Stimulated activated CD4-positive, alpha-beta T cell treated with anti-CD3 and anti-CD28 coated beads, Interleukin-4, amount 100 ng/mL, for 1 hour (primary cell): ENCODE results near the gene REEP1.

Experiments used
- DNase-seq: peaks from one replicate; pipeline ENCODE4 v3.0.0-alpha.2; 2020

REEP1 gene

DNA sequence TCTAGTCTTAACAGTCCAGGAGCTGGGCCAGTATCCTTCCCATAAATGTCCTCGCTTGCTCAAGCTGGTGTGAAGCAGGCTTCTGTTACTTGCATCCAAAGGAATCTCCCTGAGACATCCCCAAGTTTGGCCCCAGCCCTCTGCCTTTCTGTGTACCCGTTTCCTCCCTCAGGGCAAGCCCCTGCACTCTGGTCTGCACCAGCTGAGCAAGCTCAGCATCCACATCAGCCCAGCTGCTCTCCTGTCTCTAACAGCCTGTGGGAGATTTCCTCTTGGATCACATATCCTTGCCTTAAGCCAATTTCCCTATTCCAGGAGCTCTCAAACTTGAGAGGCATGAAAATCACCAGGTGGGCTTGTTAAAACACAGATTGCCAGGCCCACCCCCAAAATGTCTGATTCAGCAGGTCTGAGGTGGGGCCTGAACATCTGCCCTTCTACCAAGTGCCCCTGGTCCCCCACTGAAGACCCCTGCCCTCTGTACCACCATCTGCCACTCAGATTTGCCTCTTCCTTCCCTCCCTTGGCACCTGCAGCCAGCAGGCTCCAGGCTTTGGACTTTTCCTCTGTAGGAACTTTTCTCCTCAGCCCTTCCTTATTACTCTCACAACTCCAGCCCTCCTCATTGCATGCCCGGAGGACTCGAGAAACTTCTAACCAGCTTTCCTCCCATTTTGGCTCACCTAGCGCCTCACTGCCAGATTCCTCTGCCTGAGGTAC, 32.1 kb downstream of the REEP1 start:
- DNase-seq, result no peak

GRCh38 chr2:86304416-86304815, 33.0 kb downstream of the REEP1 start:
- no peak for DNase-seq

DNA sequence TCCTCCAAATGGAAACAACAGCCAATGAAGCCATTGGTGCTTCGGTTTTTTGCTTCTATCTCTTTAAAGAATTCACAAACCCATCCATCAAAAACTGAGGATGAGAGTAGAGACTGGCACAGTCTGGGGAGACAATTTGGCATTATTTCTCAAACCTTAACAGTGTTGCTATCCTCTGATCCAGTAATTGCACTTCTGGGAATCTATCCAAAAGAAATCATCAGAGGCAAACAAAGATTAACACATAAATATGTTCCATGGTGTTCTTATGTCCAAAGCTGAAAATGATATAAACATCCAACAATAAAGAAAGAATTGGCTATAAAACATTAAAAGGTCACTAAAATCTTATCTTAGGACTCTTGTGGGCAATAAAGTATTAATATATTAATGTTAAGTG, 35.1 kb downstream of the REEP1 start:
- DNase-seq, result no peak

DNA sequence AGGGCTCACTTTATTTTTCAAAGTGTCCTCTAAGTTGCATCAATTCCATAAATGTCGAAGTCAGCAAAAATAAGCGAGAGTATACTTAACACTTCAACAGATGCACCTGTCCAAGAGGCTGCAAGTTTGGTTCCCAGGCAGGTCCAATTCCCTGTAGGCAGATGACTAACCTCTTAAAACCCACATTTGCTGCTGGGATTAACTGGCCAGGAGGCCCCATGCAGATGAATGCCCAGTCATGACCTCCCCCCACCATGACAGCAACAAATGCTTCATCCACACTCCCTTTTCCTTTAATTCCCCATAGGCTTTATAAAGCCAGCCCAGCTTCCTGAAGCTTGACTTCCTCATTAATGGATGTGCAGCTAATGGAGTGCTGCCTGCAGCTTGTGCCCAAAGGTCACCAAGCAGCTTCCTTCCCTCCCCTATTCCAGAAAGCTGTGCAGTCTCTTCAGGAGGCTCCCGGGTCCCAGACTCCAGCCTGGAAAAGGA, 35.7 kb downstream of the REEP1 start:
- DNase-seq, result no peak

- DNase-seq, result no peak
Observed at GRCh38 chr2:86301009-86301408, 36.4 kb downstream of the REEP1 start.

GRCh38 chr2:86300496-86300895, 36.9 kb downstream of the REEP1 start:
- no peak for DNase-seq

DNA sequence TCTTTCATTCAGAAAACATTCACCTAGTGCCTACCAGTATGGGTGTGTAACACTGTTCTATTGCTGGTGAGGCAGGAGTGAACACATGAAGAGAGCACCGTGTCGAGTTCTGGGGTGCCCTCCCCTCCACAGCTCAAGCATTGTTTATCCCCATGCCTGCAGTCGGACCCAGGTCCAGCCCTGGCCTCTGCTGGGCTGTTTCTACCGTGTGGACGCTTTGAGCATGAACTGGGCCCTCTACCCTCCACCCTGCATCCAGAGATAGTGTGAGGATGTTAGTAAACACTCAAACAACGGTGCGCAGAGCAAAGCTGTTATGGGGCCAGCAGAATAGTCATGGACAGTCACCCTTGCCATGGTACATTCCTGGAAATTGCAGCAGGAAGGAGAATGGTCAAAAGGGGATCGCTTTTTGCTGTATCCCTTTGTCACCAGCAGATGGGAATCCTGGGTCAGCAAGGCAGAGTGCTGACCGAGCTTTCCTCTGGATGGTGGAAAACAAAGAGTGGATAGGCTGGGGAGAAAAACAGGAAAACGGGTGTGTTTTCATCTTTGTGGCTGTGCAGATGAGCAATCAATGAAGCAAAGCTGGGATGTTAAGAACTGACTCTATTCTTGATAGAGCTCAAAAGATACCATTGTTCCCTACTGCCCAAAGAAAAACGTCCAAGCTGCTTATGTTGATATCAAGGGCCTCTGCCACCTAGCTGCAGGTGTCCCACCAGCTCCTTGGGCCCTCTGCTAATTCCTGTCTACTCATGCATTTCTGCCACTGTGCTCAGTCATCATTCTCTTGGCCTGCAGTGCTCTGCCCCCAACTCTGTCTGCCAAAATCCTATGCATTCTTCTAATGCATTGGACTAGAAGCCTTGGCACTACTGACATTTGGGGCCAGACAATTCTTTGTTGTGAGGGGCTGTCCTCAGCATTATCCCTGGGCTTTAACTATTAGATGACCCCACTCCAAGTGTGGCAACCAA, 38.7 kb downstream of the REEP1 start:
- DNase-seq, result no peak

DNA sequence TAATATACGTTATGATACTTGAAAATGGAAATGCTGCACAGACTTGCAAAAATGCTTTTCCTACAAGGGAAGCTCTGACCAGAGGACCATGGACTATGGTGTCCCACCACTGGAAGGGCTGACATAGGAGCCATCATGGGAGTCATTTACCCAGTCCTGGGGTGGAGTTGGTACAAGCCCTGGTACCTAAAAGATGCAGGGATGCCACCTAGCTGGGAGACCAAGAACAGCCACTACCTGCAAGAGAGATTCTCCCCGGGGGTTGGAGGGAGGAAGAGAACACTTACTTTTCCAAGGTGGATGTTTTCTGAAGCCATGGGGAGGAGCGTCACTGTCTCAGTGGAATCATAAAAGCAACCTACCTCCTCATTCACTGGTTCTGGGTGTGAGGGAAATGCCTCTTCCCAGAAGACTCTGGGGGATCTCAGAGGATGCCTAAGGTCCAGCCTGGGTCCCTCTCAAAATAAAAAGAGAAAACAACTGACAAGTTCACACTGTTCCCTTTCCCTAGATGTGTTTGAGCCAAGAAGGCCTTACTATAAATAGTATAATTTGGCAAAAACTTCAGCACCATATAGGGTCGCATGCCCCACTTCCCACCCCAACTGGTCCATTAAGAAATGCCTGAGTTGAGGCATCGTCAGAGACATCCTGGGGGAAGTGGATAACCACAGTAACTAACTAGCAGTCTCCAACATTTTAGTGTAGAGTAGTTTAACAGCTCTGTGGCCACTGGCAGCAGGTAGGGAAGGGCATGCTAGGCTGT, 39.9 kb downstream of the REEP1 start:
- no peak for DNase-seq

GRCh38 chr2:86296947-86297346, 40.5 kb downstream of the REEP1 start:
- no peak for DNase-seq

DNA sequence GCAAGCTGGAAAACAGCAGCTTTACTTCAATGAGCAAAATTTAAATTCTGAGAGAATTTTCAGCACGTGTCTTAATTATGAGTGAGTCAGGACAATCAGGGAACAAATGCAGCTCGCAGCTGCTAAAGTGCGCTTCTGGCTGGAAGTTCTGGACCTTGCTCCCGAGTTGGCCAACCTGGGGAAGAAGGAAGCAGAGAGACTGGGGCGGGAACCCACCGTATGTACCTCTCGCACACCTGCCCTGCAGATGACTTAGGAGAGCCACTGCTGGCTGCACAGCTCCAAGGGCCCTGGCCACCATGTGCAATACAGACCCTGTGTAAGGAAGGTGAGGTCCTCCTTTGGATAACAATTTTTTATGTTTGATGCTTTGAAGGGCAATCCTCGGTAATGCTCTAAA, 42.4 kb downstream of the REEP1 start:
- no peak for DNase-seq

GRCh38 chr2:86293612-86294011, 43.8 kb downstream of the REEP1 start:
- no peak for DNase-seq

DNA sequence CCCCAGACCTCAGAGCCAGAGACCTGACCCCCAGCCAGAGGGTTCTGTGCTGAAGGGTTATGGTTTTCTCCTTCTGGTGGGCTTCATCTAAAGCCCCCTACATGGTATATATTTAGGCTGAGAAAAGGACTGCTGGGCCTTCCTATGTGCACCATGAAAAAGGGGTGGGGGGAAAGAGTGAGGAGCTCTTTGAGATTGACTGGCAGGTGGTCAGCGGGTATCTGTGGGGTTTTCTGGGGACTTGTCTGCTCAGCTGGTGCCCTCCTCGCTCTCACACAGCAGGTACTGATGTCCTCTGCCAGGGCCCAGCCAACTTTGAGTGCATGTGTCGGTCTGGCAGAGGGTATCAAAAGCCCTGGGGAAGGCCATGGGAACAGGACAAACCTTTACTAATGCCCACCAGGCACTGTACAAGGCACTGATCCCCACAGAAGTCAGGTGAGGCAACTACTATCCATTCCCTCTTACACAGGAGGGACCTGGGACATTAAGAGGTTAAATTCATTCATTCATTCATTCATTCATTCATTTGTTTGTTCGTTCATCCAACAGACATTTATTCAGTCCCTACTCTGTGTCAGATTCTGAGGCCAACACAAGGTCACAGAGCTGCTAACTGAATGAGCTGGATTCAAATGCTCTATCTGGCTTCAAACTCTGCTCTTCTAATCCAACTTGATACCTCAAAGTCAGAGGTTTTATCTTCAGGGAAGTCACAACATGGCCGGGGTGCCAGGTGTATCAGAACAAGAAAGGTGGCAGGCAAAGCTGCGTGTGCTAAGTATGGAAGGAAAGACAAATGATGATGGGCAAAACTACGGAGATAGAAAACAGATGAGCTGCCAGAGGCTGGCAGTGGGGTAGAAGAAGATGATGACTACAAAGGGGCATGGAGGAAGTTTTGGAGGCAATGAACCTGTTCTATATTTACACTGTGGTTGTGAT, 44.6 kb downstream of the REEP1 start:
- DNase-seq, result no peak

GRCh38 chr2:86291328-86291662, 46.1 kb downstream of the REEP1 start:
- DNase-seq, result no peak

GRCh38 chr2:86290596-86291327, 46.7 kb downstream of the REEP1 start:
- DNase-seq, result no peak

- no peak for DNase-seq
Observed at GRCh38 chr2:86286516-86286915, 50.9 kb downstream of the REEP1 start.

DNA sequence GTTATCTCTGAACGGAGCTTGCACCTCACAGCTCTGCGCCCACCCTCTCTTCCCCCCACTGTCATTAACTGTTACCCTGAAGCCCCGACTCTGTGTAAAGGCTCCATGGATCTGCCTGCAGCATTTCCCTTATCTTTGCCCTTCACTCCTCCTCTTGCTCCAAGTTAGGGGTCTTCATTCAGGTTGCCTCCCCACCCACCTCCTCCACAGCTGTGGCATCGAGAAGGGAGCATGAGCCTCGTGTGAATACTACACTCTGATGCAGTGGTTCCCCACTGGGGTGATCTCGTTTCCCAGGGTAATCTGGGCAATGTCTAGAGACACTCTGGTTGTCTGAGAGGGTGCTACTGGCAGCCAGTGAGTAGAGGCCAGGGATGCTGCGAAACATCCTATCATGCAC, 51.4 kb downstream of the REEP1 start:
- no peak for DNase-seq

GRCh38 chr2:86285571-86285970, 51.9 kb downstream of the REEP1 start:
- no peak for DNase-seq

GRCh38 chr2:86284987-86285386, 52.4 kb downstream of the REEP1 start:
- no peak for DNase-seq

DNA sequence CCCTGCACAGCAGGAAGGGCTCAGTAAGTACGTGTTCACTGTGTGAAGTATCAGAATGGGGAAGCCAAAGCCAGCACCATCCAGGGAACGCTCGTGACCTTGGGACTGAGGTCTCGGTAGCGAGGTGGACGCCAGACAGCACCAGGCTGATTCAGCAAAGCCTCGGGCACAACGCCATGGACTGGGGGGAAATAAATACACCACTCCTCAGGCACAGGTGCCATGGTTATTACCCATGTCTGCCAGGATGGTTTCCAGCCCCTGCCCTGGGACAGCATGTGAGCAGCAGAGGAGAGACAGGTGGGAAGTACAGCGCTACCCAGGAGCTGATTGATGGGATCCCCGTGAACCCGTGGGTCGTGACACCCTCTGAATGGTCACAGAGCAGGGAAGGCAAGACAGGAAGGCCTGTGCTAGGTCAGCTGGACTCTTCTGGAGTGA, 53.0 kb downstream of the REEP1 start:
- no peak for DNase-seq

DNA sequence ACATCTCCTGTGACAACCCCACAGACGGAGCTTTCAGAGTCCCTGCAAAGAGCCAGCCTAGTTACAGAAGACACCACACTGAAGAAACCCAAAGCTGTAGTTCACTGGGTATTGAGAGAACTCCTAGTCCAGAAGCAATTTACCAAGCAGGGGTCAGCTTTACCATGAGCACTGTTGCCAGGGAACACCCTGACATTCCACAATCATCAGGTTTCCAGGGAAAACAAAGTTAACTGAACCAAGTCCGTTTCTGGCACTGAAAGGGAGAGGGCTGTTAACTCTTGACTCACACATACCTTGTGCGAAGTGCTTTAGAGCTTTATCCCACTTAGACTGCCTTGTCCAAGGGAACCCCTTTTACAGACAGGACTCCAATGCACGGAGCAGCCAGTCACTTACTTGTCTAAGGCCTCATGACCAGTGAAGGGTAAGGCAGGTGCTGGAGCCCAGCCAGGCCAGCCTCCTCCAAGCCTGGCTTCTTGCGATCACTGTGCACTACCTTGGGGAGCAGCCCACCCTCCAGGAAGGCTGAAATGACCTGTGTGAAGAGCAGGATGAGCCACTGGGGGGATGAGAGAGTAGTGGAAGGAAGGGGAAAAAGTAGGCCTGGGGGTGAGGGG, 53.9 kb downstream of the REEP1 start:
- no peak for DNase-seq
